ENCODE results near the gene HBE1. TPM values are rescaled to one million over a fixed set of nuclear protein-coding genes. Genes with fewer than 3 reads are reported as not detected.
"Not testable (repeated sequence)": the region's sequence is repeated elsewhere in the genome, so short reads cannot be mapped to it uniquely, and the experiment has no call there.

Gene HBE1
- total RNA-seq, 1 experiment from 2014 or later, result 0.26 TPM

GRCh38 chr11:5251746-5252145 is 18.0 kb downstream of the HBE1 start:
- H3K27me3 ChIP-seq, result 0 out of 2 replicates have a peak, but pooled peaks cover 3% of the 10 kb centered on the region
- H3K4me3 ChIP-seq, result no peak overlapping the region
- DNase-seq, result no peak
- no peaks in the 10 kb centered on the region for H3K9me3 ChIP-seq (replicated peaks)
- no peaks in the 10 kb centered on the region for H3K36me3 ChIP-seq
- no peak overlapping the region for H3K27ac ChIP-seq
- no peaks in the 10 kb centered on the region for H3K4me1 ChIP-seq

GRCh38 chr11:5250543-5251204 is 19.1 kb downstream of the HBE1 start:
- no peak overlapping the region for H3K27ac ChIP-seq

GRCh38 chr11:5249807-5250396 is 19.8 kb downstream of the HBE1 start, which contains the start of gene HBG1:
HBG1 (minus strand) TSS chr11:5249857; CDS start chr11:5249804, 53 bp downstream.
- H3K27me3 ChIP-seq; DNase-seq; H3K9me3 ChIP-seq (replicated peaks); H3K27ac ChIP-seq; H3K4me1 ChIP-seq; H3K36me3 ChIP-seq; H3K4me3 ChIP-seq: not testable (repeated sequence)

More at GRCh38 chr11:5250543-5251204, 19.1 kb downstream of the HBE1 start:
- Histone ChIP-seq H3K4me1 (no peaks in the 10 kb centered on the region), H3K4me3 (no peak overlapping the region), H3K36me3 (no peaks in the 10 kb centered on the region), H3K9me3 (replicated peaks) (no peaks in the 10 kb centered on the region), H3K27me3 (0 out of 2 replicates have a peak, but pooled peaks cover 3% of the 10 kb centered on the region)
- DNase-seq, result no peak

- not testable (repeated sequence) for DNase-seq; H3K4me1 ChIP-seq; H3K36me3 ChIP-seq; H3K4me3 ChIP-seq; H3K27me3 ChIP-seq; H3K27ac ChIP-seq; H3K9me3 ChIP-seq (replicated peaks)
These were observed 21.2 kb downstream of the HBE1 start for GRCh38 chr11:5248498-5248897.

GRCh38 chr11:5247472-5248192 is 22.1 kb downstream of the HBE1 start:
- Histone ChIP-seq H3K4me3 (no peak overlapping the region), H3K9me3 (replicated peaks) (no peaks in the 10 kb centered on the region), H3K27me3 (0 out of 2 replicates have a peak, but pooled peaks cover 3% of the 10 kb centered on the region), H3K27ac (no peak overlapping the region), H3K36me3 (no peaks in the 10 kb centered on the region), H3K4me1 (no peaks in the 10 kb centered on the region)
- DNase-seq, result no peak

GRCh38 chr11:5246772-5247471 is 22.8 kb downstream of the HBE1 start:
- Histone ChIP-seq H3K4me3 (no peak overlapping the region), H3K27ac (no peak overlapping the region), H3K36me3 (no peaks in the 10 kb centered on the region), H3K27me3 (0 out of 2 replicates have a peak, but pooled peaks cover 3% of the 10 kb centered on the region), H3K9me3 (replicated peaks) (no peaks in the 10 kb centered on the region), H3K4me1 (no peaks in the 10 kb centered on the region)
- no peak for DNase-seq

- no peak for DNase-seq
- H3K4me3 ChIP-seq, result no peak overlapping the region
- H3K4me1 ChIP-seq, result no peaks in the 10 kb centered on the region
- no peak overlapping the region for H3K27ac ChIP-seq
- H3K36me3 ChIP-seq, result no peaks in the 10 kb centered on the region
- H3K9me3 ChIP-seq (replicated peaks), result no peaks in the 10 kb centered on the region
- H3K27me3 ChIP-seq, result 0 out of 2 replicates have a peak, but pooled peaks cover 3% of the 10 kb centered on the region
These were observed 24.6 kb downstream of the HBE1 start for GRCh38 chr11:5245155-5245554.

- Histone ChIP-seq H3K4me1 (no peaks in the 10 kb centered on the region), H3K27me3 (0 out of 2 replicates have a peak, but pooled peaks cover 3% of the 10 kb centered on the region), H3K4me3 (no peak overlapping the region), H3K9me3 (replicated peaks) (no peaks in the 10 kb centered on the region), H3K36me3 (no peaks in the 10 kb centered on the region), H3K27ac (no peak overlapping the region)
- no peak for DNase-seq
These were observed 25.9 kb downstream of the HBE1 start for GRCh38 chr11:5243816-5244180.

- Histone ChIP-seq H3K4me3 (no peak overlapping the region), H3K9me3 (replicated peaks) (no peaks in the 10 kb centered on the region), H3K4me1 (no peaks in the 10 kb centered on the region), H3K36me3 (no peaks in the 10 kb centered on the region), H3K27me3 (0 out of 2 replicates have a peak, but pooled peaks cover 3% of the 10 kb centered on the region), H3K27ac (no peak overlapping the region)
- DNase-seq, result no peak
These were observed 26.6 kb downstream of the HBE1 start for GRCh38 chr11:5242933-5243815.

GRCh38 chr11:5242208-5242607 is 27.5 kb downstream of the HBE1 start:
- Histone ChIP-seq H3K27ac (no peak overlapping the region), H3K4me3 (no peak overlapping the region), H3K4me1 (no peaks in the 10 kb centered on the region), H3K27me3 (0 out of 2 replicates have a peak, but pooled peaks cover 3% of the 10 kb centered on the region), H3K9me3 (replicated peaks) (no peaks in the 10 kb centered on the region), H3K36me3 (no peaks in the 10 kb centered on the region)
- no peak for DNase-seq

GRCh38 chr11:5241458-5241857 is 28.3 kb downstream of the HBE1 start:
- Histone ChIP-seq H3K9me3 (replicated peaks) (no peaks in the 10 kb centered on the region), H3K4me1 (no peaks in the 10 kb centered on the region), H3K4me3 (no peak overlapping the region), H3K27ac (no peak overlapping the region), H3K36me3 (no peaks in the 10 kb centered on the region), H3K27me3 (no peaks in the 10 kb centered on the region)
- DNase-seq, result no peak

- no peaks in the 10 kb centered on the region for H3K36me3 ChIP-seq
- DNase-seq, result no peak
- no peaks in the 10 kb centered on the region for H3K27me3 ChIP-seq
- no peaks in the 10 kb centered on the region for H3K4me1 ChIP-seq
- H3K4me3 ChIP-seq, result no peak overlapping the region
- no peak overlapping the region for H3K27ac ChIP-seq
- no peaks in the 10 kb centered on the region for H3K9me3 ChIP-seq (replicated peaks)
These were observed 29.3 kb downstream of the HBE1 start for GRCh38 chr11:5240458-5240857.

- Histone ChIP-seq H3K9me3 (replicated peaks) (no peaks in the 10 kb centered on the region), H3K4me3 (no peak overlapping the region), H3K27ac (no peak overlapping the region), H3K36me3 (no peaks in the 10 kb centered on the region), H3K4me1 (no peaks in the 10 kb centered on the region), H3K27me3 (no peaks in the 10 kb centered on the region)
- DNase-seq, result no peak
These were observed 29.7 kb downstream of the HBE1 start for GRCh38 chr11:5240056-5240455.

- no peak overlapping the region for H3K27ac ChIP-seq
These were observed 30.7 kb downstream of the HBE1 start for GRCh38 chr11:5239046-5239445.

More at GRCh38 chr11:5239046-5239445, 30.7 kb downstream of the HBE1 start:
- no peak for DNase-seq
- Histone ChIP-seq H3K4me1 (no peaks in the 10 kb centered on the region), H3K9me3 (replicated peaks) (no peaks in the 10 kb centered on the region), H3K4me3 (no peak overlapping the region), H3K36me3 (no peaks in the 10 kb centered on the region), H3K27me3 (no peaks in the 10 kb centered on the region)
